Left lung (tissue), 10 donors: ENCODE results near the gene AK2. TPM values are rescaled to one million over a fixed set of nuclear protein-coding genes. Genes with fewer than 3 reads are reported as not detected.

Experiments used
- ATAC-seq: fragments of 200-7000 bp; cut with Tn5 transposase; one replicate; pipeline ENCODE4 v1.9.1; 2020; ENCODE audit warnings: moderate library complexity
- DNase-seq, 4 donors: peaks; one replicate each; pipeline ENCODE4 v3.0.0-alpha.2; 2013 to 2020
- H3K27ac ChIP-seq, 2 donors: fragments of 200-600 bp; sonication (generic) in 1 of 2; one replicate each; pipeline versions ENCODE4 v1.5.0 to v1.8.0; 2020 to 2021
- H3K27me3 ChIP-seq, 2 donors: fragments of 200-600 bp; sonication (generic) in 1 of 2; one replicate each; pipeline versions ENCODE4 v1.5.0 to v1.8.0; 2020 to 2021
- H3K36me3 ChIP-seq, 2 donors: fragments of 200-600 bp; sonication (generic) in 1 of 2; one replicate each; pipeline versions ENCODE4 v1.5.0 to v1.8.0; 2020 to 2021
- H3K4me1 ChIP-seq, 2 donors: fragments of 200-600 bp; one replicate each; pipeline ENCODE4 v1.8.0; 2021
- H3K4me3 ChIP-seq, 2 donors: fragments of 200-600 bp; sonication (generic) in 1 of 2; one replicate each; pipeline versions ENCODE4 v1.5.0 to v1.8.0; 2020 to 2021; ENCODE audit warnings: mild to moderate bottlenecking in 1 of 2
- H3K9me3 ChIP-seq, 2 donors: fragments of 200-600 bp; sonication (generic) in 1 of 2; one replicate each; pipeline versions ENCODE4 v1.5.0 to v1.8.0; 2020 to 2021
- intact Hi-C, 2 donors: fragments of 100-400 bp; cut with DNase I; formaldehyde crosslinking; loops; one replicate each; pipeline versions ENCODE4 v1.11.2 to v1.14.2; 2022
- polyA plus RNA-seq, 6 donors: library from polyadenylated mRNA; unstranded; fragments of 120-200 nt; gene quantifications; one replicate each; pipeline ENCODE4 v1.2.1, GENCODE V29; 2013; ENCODE audit not compliant: insufficient read length in 6 of 6
- total RNA-seq, 2 donors: library from RNA; stranded (reverse); fragmentation: NEBNext Ultra II Directional; extraction: Animal tissue kit (Norgen Biotek cat#: 25700); gene quantifications; one replicate each; pipeline ENCODE4 v1.2.1, GENCODE V29; 2021
- TF ChIP-seq, protein P1 (sequence below), 2 donors: fragments of 200-600 bp; sonication (generic) in 1 of 2; IDR thresholded peaks; one replicate each; pipeline versions ENCODE4 v1.5.0 to v1.8.0; 2021; ENCODE audit warnings: antibody characterized with exemption in 2 of 2
- donor health status: DM: no; HTN: yes; CAD: no.
- donor health status: DM: no; HTN: no; CAD: no.

The AK2 gene
- total and polyA plus RNA-seq, 8 donors, result 119 to 188 (median 165) TPM

DNA sequence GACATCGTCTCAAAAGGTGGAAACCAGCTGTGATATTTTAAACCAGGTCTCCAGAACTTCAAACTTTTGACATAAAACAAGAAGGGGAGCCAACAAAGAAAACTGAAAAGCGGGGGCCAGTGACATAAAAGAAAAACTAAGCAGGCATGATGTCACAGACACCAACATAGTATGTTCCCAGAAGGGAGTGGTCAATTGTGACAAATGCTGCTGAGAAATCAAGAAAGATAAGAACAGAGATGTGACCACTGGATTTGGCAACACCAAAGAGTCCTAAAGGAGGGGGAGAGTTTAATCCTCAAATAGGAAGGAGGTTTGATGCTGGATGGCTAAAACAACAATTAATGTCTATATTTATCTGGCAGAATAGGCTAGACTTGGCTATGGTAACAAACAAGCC, 69.8 kb downstream of the AK2 start:
- TF ChIP-seq, protein P1, sequence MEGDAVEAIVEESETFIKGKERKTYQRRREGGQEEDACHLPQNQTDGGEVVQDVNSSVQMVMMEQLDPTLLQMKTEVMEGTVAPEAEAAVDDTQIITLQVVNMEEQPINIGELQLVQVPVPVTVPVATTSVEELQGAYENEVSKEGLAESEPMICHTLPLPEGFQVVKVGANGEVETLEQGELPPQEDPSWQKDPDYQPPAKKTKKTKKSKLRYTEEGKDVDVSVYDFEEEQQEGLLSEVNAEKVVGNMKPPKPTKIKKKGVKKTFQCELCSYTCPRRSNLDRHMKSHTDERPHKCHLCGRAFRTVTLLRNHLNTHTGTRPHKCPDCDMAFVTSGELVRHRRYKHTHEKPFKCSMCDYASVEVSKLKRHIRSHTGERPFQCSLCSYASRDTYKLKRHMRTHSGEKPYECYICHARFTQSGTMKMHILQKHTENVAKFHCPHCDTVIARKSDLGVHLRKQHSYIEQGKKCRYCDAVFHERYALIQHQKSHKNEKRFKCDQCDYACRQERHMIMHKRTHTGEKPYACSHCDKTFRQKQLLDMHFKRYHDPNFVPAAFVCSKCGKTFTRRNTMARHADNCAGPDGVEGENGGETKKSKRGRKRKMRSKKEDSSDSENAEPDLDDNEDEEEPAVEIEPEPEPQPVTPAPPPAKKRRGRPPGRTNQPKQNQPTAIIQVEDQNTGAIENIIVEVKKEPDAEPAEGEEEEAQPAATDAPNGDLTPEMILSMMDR (IDR thresholded peaks at IDR 0.05), result no peak
- Histone ChIP-seq H3K9me3 (no peaks in the 10 kb centered on the region), H3K36me3 (no peaks in the 10 kb centered on the region), H3K4me3 (no peak overlapping the region), H3K4me1 (peaks cover 0 to 28% of the 10 kb centered on the region in 2 donors), H3K27ac (no peak overlapping the region), H3K27me3 (no peaks in the 10 kb centered on the region)
- no peak for ATAC-seq
- intact Hi-C loops, result no loop called here
- no peak for DNase-seq

DNA sequence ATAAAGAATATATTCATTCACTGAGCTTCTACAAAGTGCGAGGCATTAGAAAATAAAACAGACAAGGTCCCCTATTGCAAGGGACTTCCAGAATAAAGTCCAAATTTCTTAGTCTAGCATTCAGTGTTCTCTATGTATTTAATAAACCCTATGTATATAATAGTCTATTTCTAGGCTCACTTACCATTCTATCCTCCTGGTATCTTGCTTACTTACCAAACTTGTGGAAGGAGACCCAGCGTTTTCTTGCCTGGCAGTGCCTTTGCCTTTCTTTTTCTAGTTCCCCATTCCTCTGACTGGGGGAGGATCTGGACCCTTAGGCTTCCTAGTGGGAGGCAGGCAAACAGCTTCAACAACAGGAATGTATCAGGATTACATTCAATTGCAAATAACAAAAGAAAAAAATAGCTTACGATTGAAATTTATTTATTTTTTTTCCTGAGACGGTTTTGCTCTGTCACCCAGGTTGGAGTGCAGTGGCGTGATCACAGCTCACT, 71.4 kb downstream of the AK2 start:
- Histone ChIP-seq H3K4me3 (peak overlapping the region in 1 of 2 donors; percentile 71), H3K27ac (peak overlapping the region; percentile 87 to 95), H3K27me3 (no peaks in the 10 kb centered on the region), H3K4me1 (peaks cover 8 to 42% of the 10 kb centered on the region in 2 donors), H3K9me3 (no peaks in the 10 kb centered on the region), H3K36me3 (no peaks in the 10 kb centered on the region)
- intact Hi-C loops, result no loop called here
- DNase-seq, result no peak
- TF ChIP-seq, protein P1 (IDR thresholded peaks at IDR 0.05), result no peak
- no peak for ATAC-seq

DNA sequence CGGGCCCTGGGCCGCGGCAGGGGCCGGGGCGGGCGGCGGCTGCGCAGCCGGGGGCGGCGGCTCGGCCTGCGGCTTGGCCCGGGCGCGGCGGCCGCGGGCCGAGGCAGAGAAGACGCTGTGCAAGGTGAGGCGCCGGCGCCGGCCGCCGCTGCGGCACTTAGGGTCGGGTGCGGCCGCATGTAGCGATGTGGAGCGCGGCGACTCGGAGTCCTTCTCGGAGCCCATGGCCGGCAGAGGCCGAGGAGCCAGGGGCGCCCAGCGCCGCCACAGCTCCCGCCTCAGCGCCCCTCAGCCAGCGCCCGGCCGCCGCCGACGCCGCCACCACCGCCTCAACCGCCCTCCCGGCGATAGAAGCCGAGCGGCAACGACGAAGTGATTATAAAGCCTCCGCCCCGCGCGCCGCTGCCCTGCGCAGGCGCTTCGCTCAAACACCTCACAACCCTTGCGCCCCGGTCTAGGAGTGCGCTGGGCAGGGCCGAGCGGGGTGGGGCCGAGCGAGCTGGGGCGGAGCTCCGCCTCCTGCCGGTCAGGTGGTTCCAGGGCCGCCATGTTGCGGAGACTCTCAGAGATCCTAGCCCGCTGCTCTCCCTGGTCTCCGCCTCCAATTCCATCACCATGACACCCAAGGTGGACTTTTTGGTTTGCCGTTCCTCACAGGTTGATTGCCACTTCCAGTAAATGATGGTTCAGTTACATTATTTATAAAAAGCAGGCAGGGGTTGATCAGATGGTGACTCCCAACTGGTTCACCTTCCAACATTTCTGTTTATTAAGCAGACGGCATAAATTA, 72.0 kb downstream of the AK2 start, which contains the start of gene RNF19B:
Gene RNF19B, minus strand, starts transcription at position 349 of the 790 bp plus-strand sequence. Its CDS starts 124 bp downstream, at position 225.
- Histone ChIP-seq H3K4me1 (peaks cover 8 to 40% of the 10 kb centered on the region in 2 donors), H3K27ac (peak within 1 kb of the TSS; percentile 87 to 95), H3K9me3 (no peaks in the 10 kb centered on the region), H3K36me3 (no peaks in the 10 kb centered on the region), H3K4me3 (peak within 1 kb of the TSS; percentile 71 to 74), H3K27me3 (no peaks in the 10 kb centered on the region)
- peak; percentile 96 for ATAC-seq
- DNase-seq, result peak; percentile 83 to 99 (median 96)
- TF ChIP-seq, protein P1 (IDR thresholded peaks at IDR 0.05), result peak in 1 of 2 donors; percentile 42
- intact Hi-C loops, result no loop called here

DNA sequence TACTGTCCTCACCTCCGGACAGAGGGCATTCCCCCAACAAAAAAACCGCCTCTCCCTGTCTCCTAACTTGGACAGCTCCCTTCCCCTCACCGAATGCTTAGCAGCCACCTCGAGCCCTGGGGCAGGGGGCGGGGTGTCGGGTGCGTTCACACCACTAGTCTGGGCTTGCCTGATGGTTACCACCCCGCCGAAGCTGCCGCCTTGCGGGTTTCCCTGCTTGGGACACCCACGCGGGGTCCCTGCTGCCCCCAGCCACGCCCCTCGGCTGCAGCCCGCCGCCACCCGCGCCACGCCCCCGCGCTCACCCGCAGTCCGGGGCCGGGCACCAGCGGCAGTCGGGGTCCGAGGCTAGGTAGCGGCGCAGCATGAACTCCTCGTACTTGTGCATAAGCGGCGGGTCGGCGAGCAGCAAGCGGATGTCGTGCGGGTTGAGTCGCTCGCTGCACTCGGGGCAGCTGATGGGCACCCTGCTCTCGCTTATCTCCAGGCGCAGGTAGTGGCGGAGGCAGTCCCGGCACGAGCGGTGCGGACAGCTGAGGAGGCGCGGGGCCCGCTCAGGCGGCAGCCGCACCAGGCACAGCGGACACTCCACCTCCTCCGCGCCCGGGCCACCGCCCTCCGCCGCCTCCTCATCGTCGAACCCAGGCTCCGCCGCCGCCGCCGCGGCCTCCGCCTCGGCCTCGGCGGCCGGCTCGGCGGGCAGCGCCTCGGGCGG, 72.8 kb downstream of the AK2 start:
- Histone ChIP-seq H3K9me3 (no peaks in the 10 kb centered on the region), H3K27ac (peak overlapping the region; percentile 75 to 95), H3K4me3 (peak overlapping the region; percentile 71 to 74), H3K36me3 (no peaks in the 10 kb centered on the region), H3K27me3 (no peaks in the 10 kb centered on the region), H3K4me1 (peaks cover 8 to 40% of the 10 kb centered on the region in 2 donors)
- intact Hi-C loops, result no loop called here
- DNase-seq (peak; percentile 41 to 90 (median 68)), ATAC-seq (peak; percentile 59)
- TF ChIP-seq, protein P1 (IDR thresholded peaks at IDR 0.05), result no peak
